Activated CD4-positive, alpha-beta memory T cell treated with anti-CD3 and anti-CD28 coated beads for 36 hours (primary cell): ENCODE measurements around the gene PRR35. TPM values are rescaled to one million over a fixed set of nuclear protein-coding genes. Genes with fewer than 3 reads are reported as not detected.

ENCODE experiments used
- CTCF ChIA-PET: fragments of 350-600 bp; sonication (Branson Sonifier 250); formaldehyde crosslinking; loops from one replicate; lab custom pipeline; 2021; ENCODE audit warnings: antibody characterized with exemption, inconsistent platforms; lab: Charles Lee
- POLR2A ChIA-PET: fragments of 350-600 bp; sonication (Branson Sonifier 250); formaldehyde crosslinking; loops from one replicate; lab custom pipeline; 2021; ENCODE audit warnings: antibody characterized with exemption; lab: Charles Lee
- DNase-seq: peaks from one replicate; pipeline ENCODE4 v3.0.0-alpha.2; 2020
- H3K27ac Mint-ChIP-seq: one replicate; pipeline ENCODE4 v1.8.0; 2021; ENCODE audit warnings: mixed read lengths
- H3K27me3 Mint-ChIP-seq: one replicate; pipeline ENCODE4 v1.8.0; 2021; ENCODE audit warnings: mixed read lengths
- H3K36me3 Mint-ChIP-seq: one replicate; pipeline ENCODE4 v1.8.0; 2021; ENCODE audit warnings: mixed read lengths
- H3K4me1 Mint-ChIP-seq: one replicate; pipeline ENCODE4 v1.8.0; 2021; ENCODE audit warnings: low read depth, mixed read lengths
- H3K4me3 Mint-ChIP-seq: one replicate; pipeline ENCODE4 v1.8.0; 2021; ENCODE audit warnings: mild to moderate bottlenecking, mixed read lengths
- H3K9me3 Mint-ChIP-seq: one replicate; pipeline ENCODE4 v1.8.0; 2021; ENCODE audit warnings: mixed read lengths
- intact Hi-C: fragments of 100-400 bp; cut with micrococcal nuclease; formaldehyde crosslinking; loops from one replicate; pipeline ENCODE4 v1.15.1; 2023
- total RNA-seq, 2 experiments: library from RNA; stranded (reverse); gene quantifications; one replicate each; pipeline ENCODE4 v1.2.3, GENCODE V29; 2021

Gene PRR35
- total RNA-seq, 2 experiments from 2014 or later = not detected

DNA sequence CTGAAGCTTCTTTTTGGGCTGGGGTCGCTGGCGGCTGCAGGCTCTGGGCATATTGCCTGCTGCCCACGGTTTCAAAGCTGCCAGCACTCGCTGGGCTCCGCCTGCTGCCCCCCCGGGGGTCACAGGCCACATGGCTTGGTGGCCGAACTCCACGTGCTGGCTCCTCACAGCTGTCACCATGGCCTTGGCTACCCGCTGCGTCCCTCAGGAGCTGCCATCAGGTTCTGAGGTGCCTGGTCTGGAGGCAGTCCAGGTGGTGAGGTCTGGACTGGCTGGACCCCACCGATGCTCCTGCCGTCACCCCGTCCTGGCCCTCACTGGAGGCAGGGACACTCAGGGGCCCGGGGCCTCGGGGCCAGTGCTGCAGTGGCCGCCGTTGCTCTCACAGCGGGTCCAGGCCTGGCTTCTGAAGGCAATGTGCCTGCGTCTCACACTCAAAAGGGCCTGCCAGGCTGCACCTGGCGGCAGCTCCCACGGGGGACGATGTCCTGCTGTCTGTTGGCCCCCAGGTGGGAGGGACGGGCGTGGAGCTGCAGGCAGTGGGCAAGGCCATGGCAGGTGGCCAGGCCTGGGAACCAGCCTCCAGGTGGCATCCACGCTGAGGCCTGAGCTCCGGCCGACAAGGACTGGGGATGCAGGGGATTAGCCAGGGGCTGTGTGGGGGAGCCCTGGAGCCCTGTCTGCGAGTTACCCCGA is 19.4 kb upstream of the PRR35 start:
- Mint-ChIP-seq H3K4me3 (no peak overlapping the region), H3K4me1 (no peaks in the 10 kb centered on the region)

DNA sequence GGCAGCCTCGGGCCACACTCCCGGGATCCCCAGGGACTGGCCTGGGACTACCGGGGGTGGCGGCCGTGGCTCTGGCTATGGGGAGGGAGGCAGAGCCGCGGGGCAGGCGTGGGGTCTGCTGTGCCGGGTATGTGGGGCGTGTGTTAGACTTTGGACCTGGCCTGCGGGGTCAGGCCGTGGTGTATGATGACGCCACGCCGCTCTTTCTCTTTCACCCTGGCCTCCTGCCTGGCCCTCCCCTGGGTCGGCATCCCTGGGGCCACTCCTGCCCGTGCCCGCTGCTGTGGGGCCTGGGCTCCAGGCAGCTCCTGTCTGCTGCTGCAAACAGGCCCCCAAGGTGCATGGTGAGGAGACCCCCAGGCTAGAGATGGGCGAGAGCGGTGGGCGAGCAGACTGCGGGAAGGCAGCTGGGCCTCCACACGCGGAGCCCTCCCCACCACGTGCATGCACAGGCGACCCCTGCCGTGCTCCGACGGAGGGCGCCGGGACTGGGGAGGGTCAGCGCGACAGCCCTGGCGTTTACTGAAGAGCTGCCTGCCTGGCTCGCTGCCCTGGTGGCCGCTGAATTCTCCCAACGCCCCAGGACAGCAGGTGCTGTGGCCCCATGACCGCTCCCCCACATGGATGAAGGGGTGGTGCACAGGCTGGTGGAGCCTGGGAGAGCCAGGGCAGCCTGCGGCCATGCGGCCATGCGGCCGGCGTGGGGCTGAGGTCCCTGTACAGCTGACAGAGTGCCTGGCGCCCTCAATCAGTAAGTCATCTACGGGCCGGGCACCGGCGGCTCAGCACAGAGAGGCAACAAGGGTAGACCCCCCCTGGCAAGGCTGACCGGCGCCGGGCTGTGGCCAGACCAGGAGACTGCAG is 16.7 kb upstream of the PRR35 start:
- POLR2A ChIA-PET = no interaction called here
- H3K36me3 Mint-ChIP-seq = peaks cover 6% of the 10 kb centered on the region
- no peaks in the 10 kb centered on the region for H3K27me3 Mint-ChIP-seq
- H3K9me3 Mint-ChIP-seq = no peaks in the 10 kb centered on the region
- CTCF ChIA-PET = no interaction called here
- intact Hi-C loops = no loop called here
- H3K4me1 Mint-ChIP-seq = no peaks in the 10 kb centered on the region
- no peak overlapping the region for H3K4me3 Mint-ChIP-seq
- no peak for DNase-seq
- no peak overlapping the region for H3K27ac Mint-ChIP-seq

More for the DNA sequence above, 19.4 kb upstream of the PRR35 start:
- H3K27ac Mint-ChIP-seq = no peak overlapping the region
- H3K9me3 Mint-ChIP-seq = no peaks in the 10 kb centered on the region
- ChIA-PET CTCF (interaction anchor here (1.5 kb wide), 1 partner anchor 38 kb away, joined by 3 read pairs; no protein-coding TSS in a partner anchor), POLR2A (no interaction called here)
- DNase-seq = no peak
- intact Hi-C loops = no loop called here
- H3K36me3 Mint-ChIP-seq = peaks cover 11% of the 10 kb centered on the region
- H3K27me3 Mint-ChIP-seq = no peaks in the 10 kb centered on the region

DNA sequence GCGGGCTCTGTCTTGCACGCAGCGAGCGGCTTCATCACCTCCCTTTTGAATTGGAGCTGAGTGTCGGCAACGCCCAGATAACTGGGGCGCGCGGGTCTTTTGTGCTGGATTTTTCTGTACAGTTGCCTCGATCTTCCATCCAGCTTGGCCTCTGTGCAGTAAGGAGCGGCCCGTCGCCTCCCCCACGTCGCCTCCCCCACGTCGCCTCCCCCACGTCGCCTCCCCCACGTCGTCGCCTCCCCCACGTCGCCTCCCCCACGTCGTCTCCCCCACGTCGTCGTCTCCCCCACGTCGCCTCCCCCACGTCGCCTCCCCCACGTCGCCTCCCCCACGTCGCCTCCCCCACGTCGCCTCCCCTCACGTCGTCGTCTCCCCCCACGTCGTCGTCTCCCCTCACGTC is 15.7 kb upstream of the PRR35 start:
- Mint-ChIP-seq H3K4me1 (no peaks in the 10 kb centered on the region), H3K4me3 (no peak overlapping the region), H3K9me3 (no peaks in the 10 kb centered on the region), H3K27ac (no peak overlapping the region), H3K36me3 (peaks cover 4% of the 10 kb centered on the region), H3K27me3 (no peaks in the 10 kb centered on the region)
- CTCF ChIA-PET = no interaction called here
- DNase-seq = no peak
- intact Hi-C loops = no loop called here
- POLR2A ChIA-PET = no interaction called here

DNA sequence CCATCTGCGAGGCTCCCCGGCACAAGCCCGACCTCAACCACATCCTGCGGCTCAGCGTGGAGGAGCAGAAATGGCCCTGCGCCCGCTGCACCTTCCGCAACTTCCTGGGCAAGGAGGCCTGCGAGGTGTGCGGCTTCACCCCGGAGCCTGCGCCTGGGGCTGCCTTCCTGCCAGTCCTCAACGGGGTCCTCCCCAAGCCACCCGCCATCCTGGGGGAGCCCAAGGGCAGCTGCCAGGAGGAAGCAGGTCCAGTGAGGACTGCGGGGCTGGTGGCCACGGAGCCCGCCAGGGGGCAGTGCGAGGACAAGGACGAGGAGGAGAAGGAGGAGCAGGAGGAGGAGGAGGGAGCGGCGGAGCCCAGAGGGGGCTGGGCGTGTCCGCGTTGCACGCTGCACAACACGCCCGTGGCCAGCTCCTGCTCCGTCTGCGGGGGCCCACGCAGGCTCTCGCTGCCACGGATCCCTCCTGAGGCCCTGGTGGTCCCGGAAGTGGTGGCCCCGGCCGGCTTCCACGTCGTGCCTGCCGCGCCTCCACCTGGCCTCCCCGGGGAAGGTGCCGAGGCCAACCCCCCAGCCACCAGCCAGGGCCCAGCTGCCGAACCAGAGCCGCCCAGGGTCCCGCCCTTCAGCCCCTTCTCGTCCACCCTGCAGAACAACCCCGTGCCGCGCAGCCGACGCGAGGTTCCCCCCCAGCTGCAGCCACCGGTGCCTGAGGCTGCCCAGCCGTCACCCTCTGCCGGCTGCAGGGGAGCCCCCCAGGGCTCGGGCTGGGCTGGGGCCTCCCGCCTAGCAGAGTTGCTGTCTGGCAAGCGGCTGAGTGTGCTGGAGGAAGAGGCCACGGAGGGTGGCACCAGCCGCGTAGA is 13.1 kb upstream of the PRR35 start:
- Mint-ChIP-seq H3K4me1 (no peaks in the 10 kb centered on the region), H3K27ac (no peak overlapping the region), H3K4me3 (no peak overlapping the region), H3K9me3 (no peaks in the 10 kb centered on the region), H3K27me3 (no peaks in the 10 kb centered on the region), H3K36me3 (peaks cover 2% of the 10 kb centered on the region)
- DNase-seq = peak; percentile 57
- ChIA-PET POLR2A (no interaction called here), CTCF (interaction anchor here (0.6 to 0.7 kb wide), 2 partner anchors 39 to 56 kb away, joined by 3 read pairs; no protein-coding TSS in a partner anchor)
- intact Hi-C loops = no loop called here

DNA sequence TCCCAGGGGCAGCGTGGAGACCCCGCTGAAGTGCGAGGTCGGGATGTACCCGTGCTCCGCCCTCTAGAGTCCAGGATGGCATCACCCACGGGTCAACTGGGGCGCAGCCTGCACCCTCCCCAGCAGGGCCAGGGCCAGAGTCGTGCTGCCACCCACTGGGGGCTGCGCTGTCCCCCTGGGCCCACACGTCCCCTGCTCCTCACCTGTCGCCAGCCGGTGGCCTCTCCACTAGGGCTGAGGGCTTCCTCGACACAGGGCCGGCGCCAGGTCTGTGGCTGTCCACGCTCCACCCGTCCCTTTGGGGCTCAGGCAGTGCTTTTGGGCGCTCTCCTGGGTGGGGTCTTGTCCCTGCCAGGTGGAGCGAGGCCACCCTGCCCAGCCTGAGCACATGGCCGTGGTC is 11.6 kb upstream of the PRR35 start:
- CTCF ChIA-PET = no interaction called here

DNA sequence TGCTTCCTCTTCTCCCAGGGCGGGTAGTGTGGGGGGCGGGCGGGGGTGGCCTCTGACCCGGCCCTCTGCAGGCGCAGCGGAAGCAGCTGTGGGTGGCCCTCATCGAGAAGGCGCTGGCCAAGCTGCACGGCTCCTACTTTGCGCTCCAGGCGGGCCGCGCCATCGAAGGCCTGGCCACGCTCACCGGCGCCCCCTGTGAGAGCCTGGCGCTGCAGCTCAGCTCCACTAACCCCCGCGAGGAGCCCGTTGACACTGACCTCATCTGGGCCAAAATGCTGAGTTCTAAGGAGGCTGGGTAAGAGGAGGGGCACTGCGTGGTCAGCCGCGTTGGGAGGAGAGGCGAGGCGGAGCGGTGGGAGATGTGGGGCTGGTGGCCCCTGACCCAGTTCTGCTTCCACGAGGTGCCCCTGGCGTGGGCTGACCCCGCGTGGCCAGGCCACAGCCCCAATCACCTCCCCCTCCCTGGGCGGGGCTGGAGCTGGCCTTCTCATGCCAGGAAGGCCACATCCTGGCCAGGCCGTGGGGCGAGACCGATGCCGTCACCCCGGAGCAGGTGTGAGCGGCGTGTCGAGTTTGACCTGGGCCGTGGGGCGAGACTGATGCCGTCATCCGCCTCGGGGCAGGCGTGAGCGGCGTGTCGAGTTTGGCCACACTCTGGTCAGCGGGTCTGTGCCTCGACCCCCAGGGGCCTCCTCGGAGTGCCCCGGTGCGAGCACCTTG is 10.5 kb upstream of the PRR35 start:
- ChIA-PET POLR2A (no interaction called here), CTCF (interaction anchor here (0.6 kb wide), 1 partner anchor 24 kb away, joined by 3 read pairs; no protein-coding TSS in a partner anchor)
- Mint-ChIP-seq H3K4me3 (no peak overlapping the region), H3K27ac (no peak overlapping the region), H3K36me3 (no peaks in the 10 kb centered on the region), H3K9me3 (no peaks in the 10 kb centered on the region), H3K27me3 (no peaks in the 10 kb centered on the region), H3K4me1 (no peaks in the 10 kb centered on the region)
- intact Hi-C loops = no loop called here
- no peak for DNase-seq

More for the DNA sequence above, 11.6 kb upstream of the PRR35 start:
- Mint-ChIP-seq H3K27ac (no peak overlapping the region), H3K4me1 (no peaks in the 10 kb centered on the region), H3K36me3 (no peaks in the 10 kb centered on the region), H3K9me3 (no peaks in the 10 kb centered on the region), H3K27me3 (no peaks in the 10 kb centered on the region), H3K4me3 (no peak overlapping the region)
- DNase-seq = no peak
- POLR2A ChIA-PET = no interaction called here
- intact Hi-C loops = no loop called here

DNA sequence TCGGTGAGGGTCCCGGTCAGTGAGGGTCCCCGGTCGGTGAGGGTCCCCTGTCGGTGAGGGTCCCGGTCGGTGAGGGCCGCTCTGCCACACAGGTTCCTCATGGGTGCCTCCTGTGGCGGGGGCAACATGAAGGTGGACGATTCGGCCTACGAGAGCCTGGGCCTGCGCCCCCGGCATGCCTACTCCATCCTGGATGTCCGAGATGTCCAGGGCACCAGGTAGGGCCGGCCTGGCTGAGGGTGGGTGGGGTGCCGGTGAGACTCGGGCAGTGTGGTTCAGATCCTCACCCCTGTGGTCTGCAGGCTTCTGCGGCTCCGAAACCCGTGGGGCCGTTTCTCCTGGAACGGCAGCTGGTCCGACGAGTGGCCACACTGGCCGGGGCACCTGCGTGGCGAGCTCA is 9.0 kb upstream of the PRR35 start:
- H3K36me3 Mint-ChIP-seq = no peaks in the 10 kb centered on the region
- intact Hi-C loops = no loop called here
- H3K4me1 Mint-ChIP-seq = no peaks in the 10 kb centered on the region
- ChIA-PET CTCF (interaction anchor here (0.6 kb wide), 1 partner anchor 53 kb away, joined by 3 read pairs; no protein-coding TSS in a partner anchor), POLR2A (no interaction called here)
- H3K9me3 Mint-ChIP-seq = no peaks in the 10 kb centered on the region
- DNase-seq = no peak
- H3K4me3 Mint-ChIP-seq = no peak overlapping the region
- H3K27ac Mint-ChIP-seq = no peak overlapping the region
- H3K27me3 Mint-ChIP-seq = no peaks in the 10 kb centered on the region

DNA sequence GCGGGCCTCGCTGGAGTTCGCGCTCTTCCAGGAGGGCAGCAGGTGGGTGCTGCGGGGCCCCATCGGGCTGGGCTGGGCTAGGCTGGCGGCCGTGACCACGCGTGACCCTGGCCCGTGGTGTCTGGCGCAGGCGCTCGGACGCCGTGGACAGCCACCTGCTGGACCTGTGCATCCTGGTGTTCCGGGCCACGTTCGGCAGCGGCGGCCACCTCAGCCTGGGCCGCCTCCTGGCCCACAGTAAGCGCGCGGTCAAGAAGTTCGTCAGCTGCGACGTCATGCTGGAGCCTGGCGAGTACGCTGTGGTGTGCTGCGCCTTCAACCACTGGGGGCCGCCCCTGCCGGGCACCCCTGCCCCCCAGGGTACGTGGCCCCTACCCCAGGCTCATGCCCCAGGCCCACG is 8.0 kb upstream of the PRR35 start:
- no peaks in the 10 kb centered on the region for H3K4me1 Mint-ChIP-seq
- H3K27ac Mint-ChIP-seq = no peak overlapping the region
- H3K27me3 Mint-ChIP-seq = no peaks in the 10 kb centered on the region
- ChIA-PET POLR2A (no interaction called here), CTCF (no interaction called here)
- no peak for DNase-seq
- intact Hi-C loops = no loop called here
- no peaks in the 10 kb centered on the region for H3K36me3 Mint-ChIP-seq
- no peak overlapping the region for H3K4me3 Mint-ChIP-seq
- no peaks in the 10 kb centered on the region for H3K9me3 Mint-ChIP-seq

DNA sequence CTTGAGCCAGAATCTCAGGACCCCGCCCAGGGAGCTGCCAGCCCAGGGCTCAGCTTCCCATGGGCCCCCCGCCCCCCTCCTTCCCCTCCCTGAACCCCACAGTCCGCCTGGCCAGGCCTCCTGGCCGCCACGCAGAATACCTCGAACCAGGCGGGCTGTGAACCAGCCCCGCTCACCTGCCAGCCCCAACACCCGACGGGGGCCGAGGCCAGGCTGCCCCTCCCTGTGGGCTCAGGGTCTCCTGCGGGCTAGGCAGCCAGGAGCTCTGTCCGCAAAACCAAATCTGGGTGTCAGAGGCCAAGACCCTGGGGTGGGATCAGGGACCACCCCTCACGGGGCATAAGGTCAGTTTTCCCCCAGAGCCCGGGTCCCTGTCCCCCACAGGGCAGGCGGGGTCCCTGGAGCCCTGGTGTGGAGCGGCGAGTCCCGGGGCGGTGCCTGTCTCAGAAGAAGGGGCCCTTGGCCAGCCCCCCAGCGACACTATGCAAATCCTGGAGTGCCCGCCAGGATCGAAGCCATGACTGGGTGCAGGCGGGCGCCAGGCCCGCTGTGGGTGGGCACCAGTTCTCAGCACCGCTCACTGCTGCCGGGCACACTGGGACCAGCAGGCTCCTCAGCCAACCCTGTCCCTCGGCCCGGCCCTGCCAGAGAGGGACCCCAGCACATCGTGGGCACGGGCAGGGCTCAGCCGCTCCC is 6.4 kb upstream of the PRR35 start:
- CTCF ChIA-PET = no interaction called here
- H3K9me3 Mint-ChIP-seq = no peaks in the 10 kb centered on the region
- H3K4me1 Mint-ChIP-seq = no peaks in the 10 kb centered on the region
- no peaks in the 10 kb centered on the region for H3K36me3 Mint-ChIP-seq
- no peak for DNase-seq
- H3K4me3 Mint-ChIP-seq = no peak overlapping the region
- H3K27ac Mint-ChIP-seq = no peak overlapping the region
- POLR2A ChIA-PET = no interaction called here
- H3K27me3 Mint-ChIP-seq = peaks cover 4% of the 10 kb centered on the region
- intact Hi-C loops = no loop called here

DNA sequence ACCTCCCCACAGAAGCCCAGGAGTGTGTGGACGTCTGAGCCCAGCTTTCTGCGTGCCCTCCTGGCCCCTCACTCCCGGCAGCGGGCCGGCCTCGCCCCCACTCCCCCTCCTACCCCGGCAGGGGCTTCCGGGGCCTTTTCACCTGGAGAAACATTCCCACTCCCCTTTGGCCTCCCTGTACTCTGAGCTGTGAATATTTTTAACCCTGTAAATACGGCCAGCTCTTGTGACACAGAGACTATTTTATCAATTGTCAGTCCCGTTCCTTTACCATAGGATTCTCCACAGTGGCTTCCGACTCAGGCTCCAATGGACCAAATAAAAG is 5.9 kb upstream of the PRR35 start:
- Mint-ChIP-seq H3K4me3 (no peak overlapping the region), H3K27ac (no peak overlapping the region), H3K36me3 (no peaks in the 10 kb centered on the region), H3K9me3 (no peaks in the 10 kb centered on the region), H3K4me1 (no peaks in the 10 kb centered on the region), H3K27me3 (peaks cover 4% of the 10 kb centered on the region)
- CTCF ChIA-PET = no interaction called here
- no peak for DNase-seq
- POLR2A ChIA-PET = no interaction called here
- intact Hi-C loops = no loop called here

DNA sequence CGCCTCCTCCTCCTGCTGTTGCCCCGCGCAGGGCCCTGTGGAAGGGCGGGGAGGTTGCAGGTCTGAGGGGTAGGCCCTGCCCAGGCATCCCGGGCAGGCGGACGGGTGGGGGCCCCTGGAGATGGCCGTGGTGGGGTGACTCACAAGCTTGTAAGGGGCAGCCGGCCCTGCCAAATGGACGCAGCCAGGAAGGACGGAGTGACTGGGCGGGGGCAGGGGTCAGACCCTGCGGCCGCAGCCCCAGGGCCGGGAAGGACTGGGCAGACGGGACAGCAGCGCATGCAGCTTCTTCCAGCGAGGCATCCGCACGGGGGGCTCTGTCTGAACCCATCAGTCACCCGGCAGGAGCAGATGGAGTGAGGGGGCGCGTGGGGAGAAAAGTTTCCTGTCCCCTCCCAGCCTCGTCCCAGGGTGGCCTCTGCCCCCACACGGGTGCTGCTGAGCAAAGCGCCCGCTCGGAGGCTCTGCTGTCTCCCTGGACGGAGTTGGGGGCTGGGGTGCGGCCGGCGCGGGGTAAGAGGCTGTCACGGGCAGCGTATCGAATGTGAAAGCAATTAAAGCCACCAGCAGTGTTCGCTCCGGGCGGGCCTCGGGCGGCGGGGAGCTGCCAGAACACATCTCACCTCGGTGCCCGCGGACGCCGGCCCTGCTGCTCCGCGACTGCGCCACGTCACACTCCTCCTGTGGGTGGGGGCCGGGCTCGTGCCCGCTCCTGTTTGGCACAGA is 5.4 kb upstream of the PRR35 start:
- ChIA-PET CTCF (no interaction called here), POLR2A (no interaction called here)
- H3K27ac Mint-ChIP-seq = no peak overlapping the region
- intact Hi-C loops = no loop called here
- H3K9me3 Mint-ChIP-seq = no peaks in the 10 kb centered on the region
- peaks cover 4% of the 10 kb centered on the region for H3K27me3 Mint-ChIP-seq
- no peaks in the 10 kb centered on the region for H3K36me3 Mint-ChIP-seq
- H3K4me3 Mint-ChIP-seq = no peak overlapping the region
- H3K4me1 Mint-ChIP-seq = no peaks in the 10 kb centered on the region
- DNase-seq = no peak
